PC-3 (cell line): ENCODE results near the gene MDGA2.

Source experiments
- EZH2 ChIP-seq: fragments of 300-600 bp; sonication (generic); IDR thresholded peaks from one replicate; pipeline ENCODE4 v1.6.1; 2017; ENCODE audit warnings: antibody characterized with exemption, mild to moderate bottlenecking, low read length; ENCODE audit not compliant: unreplicated experiment
- EZH2phosphoT487 ChIP-seq: fragments of 300-600 bp; sonication (generic); IDR thresholded peaks from 2 replicates; pipeline ENCODE4 v1.6.1; 2018; ENCODE audit warnings: mild to moderate bottlenecking, antibody characterized with exemption, low read length, borderline replicate concordance
- TF ChIP-seq, protein P1 (sequence below): fragments of 300-600 bp; sonication (generic); conservative IDR thresholded peaks from 2 replicates; pipeline ENCODE4 v1.5.1; 2017; ENCODE audit warnings: antibody characterized with exemption, low read depth, mild to moderate bottlenecking, low read length

DNA sequence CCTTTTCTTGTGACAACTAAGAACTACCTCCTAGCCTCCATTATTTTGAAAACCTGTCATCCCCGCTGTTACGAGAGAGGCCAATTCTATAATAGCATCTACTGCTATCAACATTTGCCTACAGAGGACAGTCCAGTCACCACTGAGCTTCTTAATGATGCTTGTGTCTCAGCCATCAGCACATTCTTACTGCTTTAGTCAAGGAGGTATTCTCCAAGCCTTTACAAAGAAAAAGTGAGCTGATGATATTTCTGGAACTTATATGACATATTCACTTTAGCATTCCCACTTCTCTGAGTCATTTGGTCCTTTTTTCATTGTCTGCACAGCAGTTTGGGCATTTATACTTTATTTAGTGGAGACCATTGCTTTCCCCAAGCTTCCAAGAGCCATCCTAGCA is 526.1 kb downstream of the MDGA2 start:
- TF ChIP-seq, protein P1, sequence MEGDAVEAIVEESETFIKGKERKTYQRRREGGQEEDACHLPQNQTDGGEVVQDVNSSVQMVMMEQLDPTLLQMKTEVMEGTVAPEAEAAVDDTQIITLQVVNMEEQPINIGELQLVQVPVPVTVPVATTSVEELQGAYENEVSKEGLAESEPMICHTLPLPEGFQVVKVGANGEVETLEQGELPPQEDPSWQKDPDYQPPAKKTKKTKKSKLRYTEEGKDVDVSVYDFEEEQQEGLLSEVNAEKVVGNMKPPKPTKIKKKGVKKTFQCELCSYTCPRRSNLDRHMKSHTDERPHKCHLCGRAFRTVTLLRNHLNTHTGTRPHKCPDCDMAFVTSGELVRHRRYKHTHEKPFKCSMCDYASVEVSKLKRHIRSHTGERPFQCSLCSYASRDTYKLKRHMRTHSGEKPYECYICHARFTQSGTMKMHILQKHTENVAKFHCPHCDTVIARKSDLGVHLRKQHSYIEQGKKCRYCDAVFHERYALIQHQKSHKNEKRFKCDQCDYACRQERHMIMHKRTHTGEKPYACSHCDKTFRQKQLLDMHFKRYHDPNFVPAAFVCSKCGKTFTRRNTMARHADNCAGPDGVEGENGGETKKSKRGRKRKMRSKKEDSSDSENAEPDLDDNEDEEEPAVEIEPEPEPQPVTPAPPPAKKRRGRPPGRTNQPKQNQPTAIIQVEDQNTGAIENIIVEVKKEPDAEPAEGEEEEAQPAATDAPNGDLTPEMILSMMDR, result no peak
- TF ChIP-seq EZH2 (no peak), EZH2phosphoT487 (no peak)
